H1 (cell line): ENCODE results near the gene PI4KB. TPM values are rescaled to one million over a fixed set of nuclear protein-coding genes. Genes with fewer than 3 reads are reported as not detected.

Experiments
- CTCF ChIA-PET: fragments of 300-600 bp; sonication (Branson Sonifier 250); formaldehyde crosslinking; loops from one replicate; lab custom pipeline; 2021; ENCODE audit not compliant: partially characterized antibody; lab: Charles Lee
- POLR2A ChIA-PET: fragments of 300-600 bp; sonication (Branson Sonifier 250); formaldehyde crosslinking; loops from one replicate; lab custom pipeline; 2021; ENCODE audit warnings: inconsistent platforms; ENCODE audit not compliant: partially characterized antibody; lab: Charles Lee
- DNase-seq, 2 experiments: peaks; one replicate each; pipeline versions ENCODE4 v3.0.0 to v3.0.0-alpha.2; 2010 to 2022; ENCODE audit warnings: low spot score in 2 of 2, low read depth in 1 of 2, mixed read lengths in 1 of 2
- FAIRE-seq: peaks from 2 replicates; lab custom pipeline; 2011; peaks lifted over from hg19 to GRCh38; lab: Jason Lieb, UNC
- H2AFZ ChIP-seq: 2 replicates; pipeline ENCODE4 v1.8.1; 2012; ENCODE audit warnings: low read length, inconsistent platforms
- H2AK5ac ChIP-seq: 2 replicates; pipeline ENCODE4 v1.6.1; 2013; ENCODE audit warnings: low read depth, low read length
- H2BK120ac ChIP-seq: replicated peaks from 2 replicates; pipeline ENCODE3; 2013; ENCODE audit warnings: low read depth, low read length, inconsistent platforms
- H2BK12ac ChIP-seq: 2 replicates; pipeline ENCODE4 v1.6.1; 2013; ENCODE audit warnings: low read depth, low read length
- H2BK15ac ChIP-seq: 2 replicates; pipeline ENCODE4 v1.6.1; 2013; ENCODE audit warnings: low read length
- H2BK20ac ChIP-seq: 2 replicates; pipeline ENCODE4 v1.6.1; 2013; ENCODE audit warnings: low read length
- H2BK5ac ChIP-seq: 2 replicates; pipeline ENCODE4 v1.6.1; 2013; ENCODE audit warnings: low read depth, low read length
- H3K14ac ChIP-seq: 2 replicates; pipeline ENCODE4 v1.6.1; 2013; ENCODE audit warnings: inconsistent platforms; ENCODE audit not compliant: insufficient read length
- H3K18ac ChIP-seq: 2 replicates; pipeline ENCODE4 v1.6.1; 2013; ENCODE audit warnings: low read length; ENCODE audit errors: extremely low read depth
- H3K23ac ChIP-seq: 2 replicates; pipeline ENCODE4 v1.6.1; 2013; ENCODE audit warnings: inconsistent platforms; ENCODE audit not compliant: insufficient read length
- H3K23me2 ChIP-seq: 2 replicates; pipeline ENCODE4 v1.6.1; 2013; ENCODE audit warnings: low read depth, low read length
- H3K27ac ChIP-seq: 2 replicates; pipeline ENCODE4 v1.6.1; 2011; ENCODE audit warnings: low read depth, low read length, inconsistent platforms
- H3K27me3 ChIP-seq, 4 experiments: replicated peaks in 1 of 4; 1 replicate in 1 of 4; 2 replicates in 3 of 4; pipeline versions ENCODE4 v1.6.1 to v1.8.1; 2011 to 2013; ENCODE audit warnings: low read length in 3 of 4, mild to moderate bottlenecking in 3 of 4, inconsistent platforms in 2 of 4, mixed read lengths in 2 of 4, moderate library complexity in 1 of 4; ENCODE audit not compliant: control insufficient read depth in 3 of 4, insufficient read depth in 3 of 4; ENCODE audit errors: extremely low read depth in 1 of 4
- H3K36me3 ChIP-seq, 4 experiments: 2 replicates each; pipeline versions ENCODE4 v1.6.1 to v1.8.1; 2011 to 2013; ENCODE audit warnings: mild to moderate bottlenecking in 4 of 4, low read length in 3 of 4, moderate library complexity in 2 of 4, control low read depth in 1 of 4, inconsistent platforms in 1 of 4; ENCODE audit not compliant: insufficient read depth in 4 of 4, control insufficient read depth in 2 of 4
- H3K4ac ChIP-seq: replicated peaks from 2 replicates; pipeline ENCODE3; 2013; ENCODE audit warnings: low read length, low read depth, mixed read lengths, inconsistent platforms; ENCODE audit not compliant: insufficient read length
- H3K4me1 ChIP-seq, 4 experiments: replicated peaks in 1 of 4; 1 replicate in 1 of 4; 2 replicates in 3 of 4; pipeline versions ENCODE4 v1.6.1 to v1.8.1; 2011 to 2013; ENCODE audit warnings: low read length in 3 of 4, inconsistent platforms in 2 of 4, mixed read lengths in 1 of 4; ENCODE audit not compliant: insufficient read depth in 4 of 4, control insufficient read depth in 3 of 4
- H3K4me2 ChIP-seq, 2 experiments: 2 replicates each; pipeline versions ENCODE4 v1.6.1 to v1.8.1; 2011 to 2013; ENCODE audit warnings: low read depth in 2 of 2, low read length in 2 of 2, control low read depth in 1 of 2, inconsistent platforms in 1 of 2, mild to moderate bottlenecking in 1 of 2; ENCODE audit not compliant: insufficient read depth in 1 of 2
- H3K4me3 ChIP-seq, 4 experiments: fragments of 200-600, 300-600 bp in 1 of 4; sonication (generic), shearing (Covaris generic), sonication (Bioruptor Twin) in 1 of 4; 2 replicates each; pipeline versions ENCODE4 v1.5.1 to v1.8.1; 2011 to 2016; ENCODE audit warnings: low read length in 4 of 4, low read depth in 3 of 4, control low read depth in 2 of 4, inconsistent platforms in 2 of 4, mild to moderate bottlenecking in 2 of 4, mixed read lengths in 1 of 4, moderate library complexity in 1 of 4; ENCODE audit not compliant: insufficient read depth in 2 of 4; ENCODE audit errors: extremely low read depth in 1 of 4
- H3K56ac ChIP-seq: replicated peaks from 2 replicates; pipeline ENCODE3; 2013; ENCODE audit warnings: low read depth, mild to moderate bottlenecking, mixed read lengths, low read length, inconsistent platforms; ENCODE audit not compliant: insufficient read length
- H3K79me1 ChIP-seq: 2 replicates; pipeline ENCODE4 v1.6.1; 2013; ENCODE audit warnings: low read depth, low read length, control low read depth
- H3K79me2 ChIP-seq, 2 experiments: 2 replicates each; pipeline versions ENCODE4 v1.6.1 to v1.8.1; 2012 to 2013; ENCODE audit warnings: low read length in 2 of 2, mild to moderate bottlenecking in 2 of 2, inconsistent platforms in 1 of 2; ENCODE audit not compliant: insufficient read depth in 2 of 2, control insufficient read depth in 1 of 2
- H3K9ac ChIP-seq, 4 experiments: replicated peaks in 1 of 4; 1 replicate in 1 of 4; 2 replicates in 3 of 4; pipeline versions ENCODE4 v1.6.1 to v1.8.1; 2011 to 2013; ENCODE audit warnings: low read depth in 3 of 4, low read length in 3 of 4, control low read depth in 2 of 4, mild to moderate bottlenecking in 2 of 4, moderate library complexity in 2 of 4, inconsistent platforms in 1 of 4; ENCODE audit errors: extremely low read depth in 1 of 4
- H3K9me3 ChIP-seq, 2 experiments: 2 replicates each; pipeline versions ENCODE4 v1.6.1 to v1.8.1; 2012 to 2013; ENCODE audit warnings: mild to moderate bottlenecking in 2 of 2, moderate library complexity in 2 of 2, control low read depth in 1 of 2, inconsistent platforms in 1 of 2, low read depth in 1 of 2, low read length in 1 of 2, mixed read lengths in 1 of 2; ENCODE audit not compliant: insufficient read depth in 2 of 2
- H4K20me1 ChIP-seq, 2 experiments: replicated peaks in 1 of 2; 2 replicates each; pipeline versions ENCODE3 to v1.8.1; 2011 to 2013; ENCODE audit warnings: inconsistent platforms in 2 of 2, low read length in 2 of 2, mild to moderate bottlenecking in 1 of 2; ENCODE audit not compliant: insufficient read depth in 2 of 2, control insufficient read depth in 1 of 2
- H4K5ac ChIP-seq: 2 replicates; pipeline ENCODE4 v1.6.1; 2013; ENCODE audit warnings: low read length, low read depth, mixed read lengths, inconsistent platforms; ENCODE audit not compliant: insufficient read length
- H4K8ac ChIP-seq: 2 replicates; pipeline ENCODE4 v1.8.0; 2013; ENCODE audit warnings: mild to moderate bottlenecking, moderate library complexity, low read length, inconsistent platforms; ENCODE audit not compliant: insufficient read depth; ENCODE audit errors: extremely low read depth
- H4K91ac ChIP-seq: replicated peaks from 2 replicates; pipeline ENCODE3; 2013; ENCODE audit warnings: low read length, mixed read lengths, inconsistent platforms; ENCODE audit not compliant: insufficient read length
- ASH2L ChIP-seq: fragments of 200-600, 300-600 bp; sonication (generic); IDR thresholded peaks from one replicate; pipeline ENCODE4 v1.7.1; 2017; ENCODE audit warnings: low read length
- EZH2 ChIP-seq: fragments of 200-600 bp; sonication (generic); IDR thresholded peaks from 2 replicates; pipeline ENCODE4 v1.7.1; 2012; ENCODE audit warnings: low read depth, mild to moderate bottlenecking, moderate library complexity, low read length, inconsistent platforms; ENCODE audit not compliant: severe bottlenecking
- KDM1A ChIP-seq: fragments of 200-600, 300-600 bp; sonication (generic); IDR thresholded peaks from 2 replicates; pipeline ENCODE4 v1.7.1; 2016; ENCODE audit warnings: mild to moderate bottlenecking, low read length, borderline replicate concordance
- PHF8 ChIP-seq: fragments of 200-600 bp; sonication (generic); conservative IDR thresholded peaks from 2 replicates; pipeline ENCODE4 v1.7.1; 2012; ENCODE audit warnings: low read depth, mild to moderate bottlenecking, inconsistent platforms, low read length, moderate library complexity
- POLR2A ChIP-seq, 2 experiments: IDR thresholded peaks; 1 replicate in 1 of 2; 2 replicates in 1 of 2; pipeline ENCODE4 v1.6.1; 2011; ENCODE audit warnings: low read depth in 2 of 2, low read length in 2 of 2, mild to moderate bottlenecking in 2 of 2; ENCODE audit errors: control extremely low read depth in 1 of 2
- POLR2AphosphoS5 ChIP-seq: IDR thresholded peaks from 2 replicates; pipeline ENCODE4 v1.6.1; 2011; ENCODE audit warnings: low read depth, low read length
- RBBP5 ChIP-seq: IDR thresholded peaks from 2 replicates; pipeline ENCODE4 v1.7.1; 2012; ENCODE audit warnings: low read depth, mild to moderate bottlenecking, inconsistent platforms, low read length, moderate library complexity, borderline replicate concordance
- SAP30 ChIP-seq: fragments of 300-600 bp; sonication (generic); IDR thresholded peaks from 2 replicates; pipeline ENCODE4 v1.7.1; 2012; ENCODE audit warnings: low read length, moderate library complexity, mild to moderate bottlenecking, inconsistent platforms; ENCODE audit not compliant: insufficient read depth, insufficient replicate concordance
- TAF1 ChIP-seq: IDR thresholded peaks from 2 replicates; pipeline ENCODE4 v1.6.1; 2011; ENCODE audit warnings: mild to moderate bottlenecking, low read depth, low read length
- TBP ChIP-seq: IDR thresholded peaks from 2 replicates; pipeline ENCODE4 v1.6.1; 2011; ENCODE audit warnings: low read depth, low read length, improper control_type of control experiment
- WGBS, 2 experiments: shearing (Covaris generic) in 1 of 2; methylation state at CpG; one replicate each; pipeline versions ENCODE4 v1.1.6 to v1.1.7; 2013 to 2015; ENCODE audit warnings: low lambda C conversion rate in 2 of 2, mixed read lengths in 2 of 2, inconsistent platforms in 1 of 2, low coverage in 1 of 2, missing lambda C conversion rate in 1 of 2; ENCODE audit not compliant: insufficient replicate concordance in 2 of 2, insufficient coverage in 1 of 2, insufficient read length in 1 of 2; ENCODE audit errors: extremely low coverage in 1 of 2, missing lambda C conversion rate in 1 of 2; 5-methylcytosine and 5-hydroxymethylcytosine counted together
- polyA plus RNA-seq, 7 experiments: library from polyadenylated mRNA; depleted of rRNA in 3 of 7; stranded (reverse) in 5 of 7; unstranded in 2 of 7; fragments of >200 nt in 5 of 7; fragments of 200-250 nt in 2 of 7; gene quantifications; 1 replicate in 5 of 7; 2 replicates in 1 of 7; 4 replicates in 1 of 7; pipeline versions ENCODE4 v1.2.1 to v1.2.3, GENCODE V29; 2011 to 2013; ENCODE audit warnings: missing spikeins in 2 of 7, mixed read lengths in 2 of 7
- total RNA-seq: library from RNA; stranded (reverse); fragmentation: NEBNext Ultra II Directional; extraction: Animal tissue kit (Norgen Biotek cat#: 25700); gene quantifications from 2 replicates; pipeline ENCODE4 v1.2.1, GENCODE V29; 2021

The PI4KB gene
- total and polyA plus RNA-seq, 2 of the 8 experiments (the other 6 are each of a cell fraction or from before 2014, with no cell fraction given): 30.1 to 37.1 TPM

- CTCF ChIA-PET: interaction anchor here (0.5 to 1.7 kb wide), 9 partner anchors 16 to 71 kb away, joined by 3 to 5 read pairs (median 4); partner anchors contain the start of gene PSMB4
These were observed 45.1 kb upstream of the PI4KB start, which contains the start of gene SELENBP1 for GRCh38 chr1:151372058-151372934. SELENBP1 (minus strand) TSS chr1:151372705; CDS start chr1:151372641, 64 bp downstream.

More at GRCh38 chr1:151372058-151372934, 45.1 kb upstream of the PI4KB start, which contains the start of gene SELENBP1:
- Histone ChIP-seq H3K18ac (peak within 1 kb of the TSS; percentile 90), H4K5ac (no peak within 1 kb of the TSS), H3K79me1 (no peaks in the 10 kb centered on the region), H3K4me1 (peaks cover 0 to 11% (median 8%) of the 10 kb centered on the region in 4 experiments; a peak in 6 of 7 replicates), H3K27me3 (no peaks in the 10 kb centered on the region), H3K4me3 (peak within 1 kb of the TSS; percentile 11 to 55 (median 31); a peak in 7 of 8 replicates), H4K8ac (peak within 1 kb of the TSS; percentile 22), H3K27ac (no peak within 1 kb of the TSS), H2BK120ac (peak within 1 kb of the TSS; percentile 85), H2BK15ac (peak within 1 kb of the TSS; percentile 95), H3K4me2 (peak within 1 kb of the TSS; percentile 59 to 60), H3K23ac (no peak within 1 kb of the TSS), H2BK5ac (peak within 1 kb of the TSS; percentile 66; the same call in 1 of the 2 replicates), H3K79me2 (no peaks in the 10 kb centered on the region), H3K23me2 (peaks cover 2% of the 10 kb centered on the region; the same call in 1 of the 2 replicates), H4K91ac (peak within 1 kb of the TSS; percentile 77), H3K9me3 (no peaks in the 10 kb centered on the region), H2BK12ac (peak within 1 kb of the TSS; percentile 84; the same call in 1 of the 2 replicates), H3K9ac (peak within 1 kb of the TSS in 3 of 4 experiments; percentile 16 to 49 (median 28); a peak in 4 of 7 replicates), H2AK5ac (0 out of 2 replicates have a peak within 1 kb of the TSS, but pooled peaks have one; percentile 1), H2BK20ac (no peak within 1 kb of the TSS; the same call in 1 of the 2 replicates), H3K36me3 (no peaks in the 10 kb centered on the region; a peak in 1 of 8 replicates), H3K4ac (peak within 1 kb of the TSS; percentile 96), H3K14ac (no peak within 1 kb of the TSS), H2AFZ (peak within 1 kb of the TSS; percentile 24), H4K20me1 (no peaks in the 10 kb centered on the region), H3K56ac (peak within 1 kb of the TSS; percentile 53)
- DNase-seq (peak; percentile 19 to 76), FAIRE-seq (no peak)
- TF ChIP-seq PHF8 (peak; percentile 28; the same call in 1 of the 2 replicates), TAF1 (peak; percentile 61), ASH2L (peak; percentile 85), KDM1A (peak; percentile 24; the same call in 1 of the 2 replicates), TBP (peak; percentile 72), RBBP5 (peak; percentile 76; the same call in 1 of the 2 replicates), POLR2AphosphoS5 (peak; percentile 51; the same call in 1 of the 2 replicates), EZH2 (no peak), POLR2A (IDR thresholded peaks at IDR 0.05; ENCODE audit: control extremely low read depth in 1 of 2, low read depth in 2 of 2, low read length in 2 of 2) (peak in 1 of 2 experiments; percentile 73; a peak in 2 of 3 replicates), SAP30 (no peak)
- WGBS, 2 experiments: 32% methylated on average over 11 of the region's 11 CpGs; no CpG with 5 or more reads in 1 of the 2 experiments
- POLR2A ChIA-PET: interaction anchor here (0.6 to 2.1 kb wide), 12 partner anchors 9 to 122 kb away, joined by 3 to 12 read pairs (median 4); partner anchors contain the start of genes PI4KB, PSMB4 and RFX5
